ENCODE data around the gene ATF2. TPM values are rescaled to one million over a fixed set of nuclear protein-coding genes. Genes with fewer than 3 reads are reported as not detected.

Gene ATF2, protein sequence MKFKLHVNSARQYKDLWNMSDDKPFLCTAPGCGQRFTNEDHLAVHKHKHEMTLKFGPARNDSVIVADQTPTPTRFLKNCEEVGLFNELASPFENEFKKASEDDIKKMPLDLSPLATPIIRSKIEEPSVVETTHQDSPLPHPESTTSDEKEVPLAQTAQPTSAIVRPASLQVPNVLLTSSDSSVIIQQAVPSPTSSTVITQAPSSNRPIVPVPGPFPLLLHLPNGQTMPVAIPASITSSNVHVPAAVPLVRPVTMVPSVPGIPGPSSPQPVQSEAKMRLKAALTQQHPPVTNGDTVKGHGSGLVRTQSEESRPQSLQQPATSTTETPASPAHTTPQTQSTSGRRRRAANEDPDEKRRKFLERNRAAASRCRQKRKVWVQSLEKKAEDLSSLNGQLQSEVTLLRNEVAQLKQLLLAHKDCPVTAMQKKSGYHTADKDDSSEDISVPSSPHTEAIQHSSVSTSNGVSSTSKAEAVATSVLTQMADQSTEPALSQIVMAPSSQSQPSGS
- total RNA-seq (2016; rRNA removed; fragmentation: Illumina TruSeq; extraction: Trizol): 95.1 and 135 TPM in 2 replicates
- 48.6 and 49.2 TPM in 2 replicates for total RNA-seq (2016; cell fraction: cytosol; rRNA removed; fragmentation: Illumina TruSeq; extraction: Trizol; ENCODE audit: low read depth)
- total RNA-seq (2016; cell fraction: insoluble cytoplasmic fraction; rRNA removed; fragmentation: Illumina TruSeq; extraction: Trizol): 90.1 and 133 TPM in 2 replicates
- total RNA-seq (2016; cell fraction: membrane; rRNA removed; fragmentation: Illumina TruSeq; extraction: Trizol): 99.1 and 101 TPM in 2 replicates
- 86.7 and 92.9 TPM in 2 replicates for total RNA-seq (2016; cell fraction: nucleus; rRNA removed; fragmentation: Illumina TruSeq; extraction: Trizol)
- polyA plus RNA-seq (2011; rRNA removed): 73.0 and 91.6 TPM in 2 replicates
- polyA plus RNA-seq (2011; cell fraction: cytosol; rRNA removed): 48.3 and 53.5 TPM in 2 replicates
- polyA plus RNA-seq (2011; cell fraction: nucleus; rRNA removed): 40.6 and 47.0 TPM in 2 replicates
- polyA plus RNA-seq (2012): 42.8 and 50.8 TPM in 2 replicates
- polyA plus RNA-seq (2016; cell fraction: cytosol; fragmentation: Illumina TruSeq; extraction: Trizol; ENCODE audit: low read depth): 8.8 TPM in 2 replicates
- polyA plus RNA-seq (2016; cell fraction: insoluble cytoplasmic fraction; fragmentation: Illumina TruSeq; extraction: Trizol; ENCODE audit: low read depth): 78.8 and 82.7 TPM in 2 replicates
- polyA plus RNA-seq (2016; cell fraction: membrane; fragmentation: Illumina TruSeq; extraction: Trizol; ENCODE audit: low read depth): 29.0 and 30.3 TPM in 2 replicates
- 69.5 and 71.2 TPM in 2 replicates for polyA plus RNA-seq (2016; cell fraction: nucleus; fragmentation: Illumina TruSeq; extraction: Trizol; ENCODE audit: insufficient read depth, low read depth)
- 106 and 216 TPM in 2 replicates for polyA minus RNA-seq (2011; rRNA and poly(A)+ RNA removed; ENCODE audit: low replicate concordance)
- polyA minus RNA-seq (2011; cell fraction: cytosol; rRNA and poly(A)+ RNA removed): 75.8 and 90.0 TPM in 2 replicates
- 246 and 266 TPM in 2 replicates for polyA minus RNA-seq (2011; cell fraction: nucleus; rRNA and poly(A)+ RNA removed)
- Bru-seq, nascent RNA: percentile 96 among the genes with signal in this experiment
- BruChase-seq, experiment 1, labeled RNA remaining after a 6-hour chase: percentile 91 among the genes with signal in this experiment
- percentile 92 among the genes with signal in this experiment for BruChase-seq, experiment 2, labeled RNA remaining after a 2-hour chase
- long read RNA-seq, experiment 1, full-length matches to known transcripts: 12 of 26 reads
- long read RNA-seq, experiment 1, partial matches to known transcripts: 8 of 26 reads
- long read RNA-seq, experiment 1, other reads (novel, unspliced or antisense): 6 of 26 reads
- long read RNA-seq, experiment 2, full-length matches to known transcripts: 6 of 35 reads
- long read RNA-seq, experiment 2, partial matches to known transcripts: 3 of 35 reads
- long read RNA-seq, experiment 2, other reads (novel, unspliced or antisense): 26 of 35 reads

DNA sequence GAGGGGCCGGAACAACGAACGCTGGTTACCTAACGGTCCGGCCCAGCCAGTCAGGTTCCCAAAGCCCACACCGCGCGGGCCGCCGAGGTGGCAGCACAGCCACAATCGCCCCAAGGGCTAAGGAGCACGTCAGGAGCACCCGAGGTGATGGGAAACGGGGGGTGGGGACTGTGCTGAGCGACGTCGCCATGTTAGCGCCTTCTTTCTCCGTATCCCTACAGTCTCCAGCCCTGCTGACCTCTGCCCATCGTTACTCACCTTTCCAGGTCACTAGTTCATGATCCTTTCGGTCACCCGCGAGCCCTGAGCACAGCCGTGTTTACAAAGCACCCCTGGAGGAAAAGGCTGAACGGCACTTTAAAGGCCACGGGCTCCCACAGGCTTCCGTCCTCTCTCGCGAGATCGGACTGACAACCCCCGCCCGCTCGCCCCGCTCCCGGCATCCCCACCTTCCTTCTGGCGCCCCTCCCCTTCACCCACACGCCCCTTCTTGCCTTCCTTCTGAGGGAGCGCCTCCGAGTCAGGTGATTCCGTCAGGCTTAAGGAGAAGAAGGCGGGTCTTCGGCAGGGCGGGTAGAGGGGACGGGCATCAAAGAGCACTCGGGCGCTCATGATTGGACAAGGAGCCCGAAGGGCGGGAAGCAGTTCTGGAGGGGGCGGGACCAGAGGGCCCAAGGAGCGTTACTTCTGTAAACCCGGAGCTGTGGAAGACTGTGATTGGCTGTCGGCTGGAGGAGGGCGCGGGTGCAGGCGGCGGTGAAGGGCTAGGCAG lies at the start of gene ATF2:
ATF2 (minus strand) TSS at position 412 of the 772 bp plus-strand sequence. CDS start 31,760 bp downstream, outside the sequence.
- POLR2A ChIA-PET: interaction anchor here (0.7 to 1.6 kb wide), 19 partner anchors 10 to 438 kb away, joined by 3 to 50 read pairs (median 4); partner anchors contain the start of gene ATP5MC3
- Histone ChIP-seq H2AFZ (ENCODE audit: low read length) (peak within 1 kb of the TSS; percentile 82), H4K20me1 (ENCODE audit: insufficient read depth, low read length) (peaks cover 13% of the 10 kb centered on the region), H3K36me3 (replicated peaks in 1 of 2; ENCODE audit: control insufficient read depth in 1 of 2, insufficient read depth in 2 of 2, low read length in 2 of 2) (no peaks in the 10 kb centered on the region), H3K4me3 (replicated peaks in 1 of 3; ENCODE audit: insufficient read depth in 1 of 3, low read depth in 2 of 3, low read length in 3 of 3) (peak within 1 kb of the TSS; percentile 84 to 100 (median 92)), H3K9me3 (ENCODE audit: low read length) (no peaks in the 10 kb centered on the region), H3K4me2 (ENCODE audit: low read depth, low read length) (peak within 1 kb of the TSS; percentile 74), H3K9ac (ENCODE audit: insufficient read depth, low read depth, low read length) (peak within 1 kb of the TSS; percentile 100), H3K27me3 (ENCODE audit: control insufficient read depth in 1 of 2, insufficient read depth in 2 of 2, low read length in 2 of 2) (no peaks in the 10 kb centered on the region; a peak in 1 of 5 replicates), H3K27ac (ENCODE audit: extremely low read length, insufficient read depth, low read length) (peak within 1 kb of the TSS; percentile 99), H3K79me2 (ENCODE audit: insufficient read depth, low read length) (peaks cover 57% of the 10 kb centered on the region), H3K4me1 (ENCODE audit: insufficient read depth, low read length) (peaks cover 38% of the 10 kb centered on the region)
- ATAC-seq: peak; percentile 93
- intact Hi-C loops (cut with micrococcal nuclease; ENCODE audit: unreplicated experiment) (loop anchor here (1.0 kb wide), 1 partner anchor 13 kb away; the partner anchor contains the start of gene ATP5MC3), in situ Hi-C loops (cut with HindIII; ENCODE audit: extremely low pct_ligation_motif_present, low pct_unique_long_range_greater_than_20kb) (no loop called here)
- CTCF ChIA-PET (ENCODE audit: low intra/inter-chr PET ratio, low total read pairs): no interaction called here
- under 1% methylated on average over 53 of the region's 56 CpGs for WGBS (ENCODE audit: low lambda C conversion rate)
- TSS peak; percentile 74 for BruUV-seq (replicated peaks)
- DNase-seq (ENCODE audit: low spot score): peak; percentile 100
- peak; percentile 74 for FAIRE-seq
- TF ChIP-seq ZNF691 (CRISPR knock-in tag; IDR thresholded peaks at IDR 0.05; ENCODE audit: borderline replicate concordance, low read depth) (no peak; the same call in 1 of the 2 replicates), CREM (IDR thresholded peaks at IDR 0.05) (peak; percentile 39; the same call in 1 of the 2 replicates), CREM (CRISPR knock-in tag; IDR thresholded peaks at IDR 0.05) (no peak), ZNF891 (CRISPR knock-in tag; IDR thresholded peaks at IDR 0.05) (no peak; the same call in none of the 2 replicates), ZFP41 (CRISPR knock-in tag; IDR thresholded peaks at IDR 0.05; ENCODE audit: borderline replicate concordance) (no peak), ZBTB38 (CRISPR knock-in tag; IDR thresholded peaks at IDR 0.05) (peak; percentile 75), IKZF4 (CRISPR knock-in tag; IDR thresholded peaks at IDR 0.05; ENCODE audit: borderline replicate concordance, low read depth, not compliant biosample characterization) (peak; percentile 82), KMT2A (CRISPR knock-in tag; IDR thresholded peaks at IDR 0.05) (peak; percentile 82), ZNF879 (CRISPR knock-in tag; IDR thresholded peaks at IDR 0.05) (peak; percentile 91), FOSL1 (CRISPR knock-in tag; IDR thresholded peaks at IDR 0.05; ENCODE audit: borderline replicate concordance) (no peak), NR1H2 (CRISPR knock-in tag; IDR thresholded peaks at IDR 0.05; ENCODE audit: borderline replicate concordance, low read depth) (peak; percentile 87; the same call in 1 of the 2 replicates), ZNF343 (CRISPR knock-in tag; IDR thresholded peaks at IDR 0.05) (peak; percentile 74; the same call in 1 of the 2 replicates), HOXA5 (CRISPR knock-in tag; IDR thresholded peaks at IDR 0.05) (no peak), ZMYM3 (CRISPR knock-in tag; IDR thresholded peaks at IDR 0.05) (no peak; the same call in 1 of the 2 replicates), MTA1 (CRISPR knock-in tag; IDR thresholded peaks at IDR 0.05; ENCODE audit: borderline replicate concordance) (peak; percentile 78), ZNF101 (CRISPR knock-in tag; IDR thresholded peaks at IDR 0.05; ENCODE audit: borderline replicate concordance, low read depth) (no peak)

Measured in HepG2 (cell line).